Endothelial cell of umbilical vein (primary cell): ENCODE measurements around the gene RALGAPB. TPM values are rescaled to one million over a fixed set of nuclear protein-coding genes. Genes with fewer than 3 reads are reported as not detected.

Experiments used
- BruUV-seq: library from RNA; stranded (reverse); fragments of 400-500 nt; replicated peaks from 2 replicates; lab custom pipeline; 2021; lab: Mats Ljungman, UMichigan
- CTCF ChIA-PET: fragments of 300-600, 350-600 bp; sonication (Branson Sonifier 250); formaldehyde crosslinking; loops from one replicate; lab custom pipeline; 2021; ENCODE audit warnings: antibody characterized with exemption, inconsistent platforms; lab: Charles Lee
- POLR2A ChIA-PET: fragments of 300-600, 350-600 bp; sonication (Branson Sonifier 250); formaldehyde crosslinking; loops from one replicate; lab custom pipeline; 2021; ENCODE audit warnings: antibody characterized with exemption, inconsistent platforms; lab: Charles Lee
- DNase-seq: peaks from one replicate; pipeline ENCODE4 v3.0.0-alpha.2; 2011; ENCODE audit warnings: low read depth, low spot score
- FAIRE-seq: peaks from 2 replicates; lab custom pipeline; 2011; peaks lifted over from hg19 to GRCh38; lab: Jason Lieb, UNC
- H2AFZ ChIP-seq: 2 replicates; pipeline ENCODE4 v1.6.0; 2012; ENCODE audit warnings: low read depth, low read length, control low read depth, inconsistent platforms
- H3K27ac ChIP-seq: 2 replicates; pipeline ENCODE4 v1.5.1; 2011; ENCODE audit warnings: low read depth, mild to moderate bottlenecking, control low read depth, low read length, moderate library complexity; ENCODE audit not compliant: insufficient read depth
- H3K27me3 ChIP-seq, 2 experiments: 2 replicates each; pipeline versions ENCODE4 v1.6.0 to v1.6.1; 2011; ENCODE audit warnings: low read length in 2 of 2, mixed read lengths in 1 of 2; ENCODE audit not compliant: control insufficient read depth in 2 of 2, insufficient read depth in 2 of 2
- H3K36me3 ChIP-seq, 2 experiments: 2 replicates in 1 of 2; 3 replicates in 1 of 2; pipeline ENCODE4 v1.5.1; 2011; ENCODE audit warnings: low read length in 2 of 2, mild to moderate bottlenecking in 1 of 2, moderate library complexity in 1 of 2; ENCODE audit not compliant: control insufficient read depth in 2 of 2, insufficient read depth in 2 of 2; ENCODE audit errors: extremely low read depth in 1 of 2
- H3K4me1 ChIP-seq: 3 replicates; pipeline ENCODE4 v1.5.1; 2011; ENCODE audit warnings: mild to moderate bottlenecking, low read length; ENCODE audit not compliant: control insufficient read depth, insufficient read depth; ENCODE audit errors: extremely low read depth
- H3K4me2 ChIP-seq: 2 replicates; pipeline ENCODE4 v1.6.1; 2011; ENCODE audit warnings: low read length, control low read depth, mixed read lengths; ENCODE audit not compliant: insufficient read depth
- H3K4me3 ChIP-seq, 3 experiments: fragments of 200-600 bp in 1 of 3; sonication (generic), shearing (Covaris generic) in 1 of 3; replicated peaks in 1 of 3; 2 replicates each; pipeline ENCODE4 v1.5.1; 2011 to 2016; ENCODE audit warnings: control low read depth in 3 of 3, low read length in 3 of 3, mild to moderate bottlenecking in 2 of 3, inconsistent platforms in 1 of 3, low read depth in 1 of 3, moderate library complexity in 1 of 3; ENCODE audit not compliant: insufficient read depth in 1 of 3
- H3K79me2 ChIP-seq: 2 replicates; pipeline ENCODE4 v1.6.0; 2012; ENCODE audit warnings: low read length, inconsistent platforms; ENCODE audit not compliant: control insufficient read depth, insufficient read depth
- H3K9ac ChIP-seq: replicated peaks from 2 replicates; pipeline ENCODE3; 2011; ENCODE audit warnings: low read length, control low read depth; ENCODE audit not compliant: insufficient read depth; ENCODE audit errors: extremely low read depth
- H3K9me1 ChIP-seq: replicated peaks from 3 replicates; pipeline ENCODE4 v1.6.0; 2011; ENCODE audit warnings: mild to moderate bottlenecking, low read length; ENCODE audit not compliant: control insufficient read depth, insufficient read depth; ENCODE audit errors: extremely low read depth
- H3K9me3 ChIP-seq: replicated peaks from 2 replicates; pipeline ENCODE4 v1.5.1; 2012; ENCODE audit warnings: low read length, inconsistent platforms; ENCODE audit not compliant: control insufficient read depth, insufficient read depth
- H4K20me1 ChIP-seq: replicated peaks from 2 replicates; pipeline ENCODE3; 2011; ENCODE audit warnings: mild to moderate bottlenecking, low read length; ENCODE audit not compliant: control insufficient read depth, insufficient read depth; ENCODE audit errors: extremely low read depth
- CTCF ChIP-seq, 2 donors: IDR thresholded peaks; 1 replicate in 1 of 2; 2 replicates in 1 of 2; pipeline ENCODE4 v1.5.1; 2011; ENCODE audit warnings: low read length in 2 of 2, mild to moderate bottlenecking in 2 of 2, moderate library complexity in 2 of 2, control low read depth in 1 of 2, inconsistent platforms in 1 of 2, low read depth in 1 of 2; ENCODE audit not compliant: insufficient read depth in 1 of 2; ENCODE audit errors: extremely low read depth in 1 of 2
- EZH2 ChIP-seq: IDR thresholded peaks from 2 replicates; pipeline ENCODE4 v1.6.1; 2012; ENCODE audit warnings: borderline replicate concordance, low read depth, mild to moderate bottlenecking, moderate library complexity, low read length, inconsistent platforms; ENCODE audit not compliant: severe bottlenecking
- FOS ChIP-seq: IDR thresholded peaks from 2 replicates; pipeline ENCODE4 v1.6.1; 2011; ENCODE audit warnings: mild to moderate bottlenecking, low read length, moderate library complexity, borderline replicate concordance; ENCODE audit not compliant: insufficient read depth
- GATA2 ChIP-seq: IDR thresholded peaks from 2 replicates; pipeline ENCODE4 v1.7.0; 2011; ENCODE audit warnings: low read depth, mild to moderate bottlenecking, moderate library complexity, mixed read lengths, low read length; ENCODE audit not compliant: insufficient read length, insufficient read depth
- JUN ChIP-seq: IDR thresholded peaks from 2 replicates; pipeline ENCODE4 v1.6.1; 2011; ENCODE audit warnings: borderline replicate concordance, low read depth; ENCODE audit not compliant: insufficient read length, insufficient read depth
- MAX ChIP-seq: IDR thresholded peaks from 2 replicates; pipeline ENCODE4 v1.6.1; 2011; ENCODE audit not compliant: insufficient read depth, insufficient read length
- MYC ChIP-seq: IDR thresholded peaks from one replicate; pipeline ENCODE4 v1.6.1; 2011; ENCODE audit warnings: mild to moderate bottlenecking, low read depth, low read length
- POLR2A ChIP-seq: IDR thresholded peaks from 2 replicates; pipeline ENCODE4 v1.6.1; 2012; ENCODE audit warnings: low read depth, mild to moderate bottlenecking, control low read depth, low read length
- POLR2AphosphoS5 ChIP-seq: IDR thresholded peaks from 2 replicates; pipeline ENCODE4 v1.6.1; 2012; ENCODE audit warnings: low read depth, mild to moderate bottlenecking, control low read depth, low read length, moderate library complexity; ENCODE audit not compliant: insufficient read depth
- dilution Hi-C: fragments of 300-500 bp; cut with MboI; formaldehyde crosslinking; loops from one replicate; pipeline ENCODE4 v1.15.0; 2019; ENCODE audit warnings: low sequenced_read_pairs; ENCODE audit not compliant: extremely low pct_ligation_motif_present
- intact Hi-C: fragments of 100-400 bp; cut with micrococcal nuclease; formaldehyde crosslinking; loops from one replicate; pipeline ENCODE4 v1.10.0; 2022
- polyA plus RNA-seq, 4 experiments: library from polyadenylated mRNA; depleted of rRNA in 3 of 4; stranded (reverse) in 3 of 4; unstranded in 1 of 4; fragments of >200 nt; gene quantifications; 2 replicates each; pipeline versions ENCODE4 v1.2.1 to v1.2.3, GENCODE V29; 2011 to 2012; ENCODE audit warnings: missing spikeins in 1 of 4
- total RNA-seq: library from RNA; stranded (reverse); gene quantifications from 2 replicates; pipeline ENCODE4 v1.2.3, GENCODE V29; 2021

Gene RALGAPB
- total and polyA plus RNA-seq, 2 donors (not counting 3 experiments of a cell fraction or from before 2014, with no cell fraction given) = 12.8 to 38.7 TPM

GRCh38 chr20:38497246-38497935 is 24.7 kb downstream of the RALGAPB start:
- no peaks in the 10 kb centered on the region for H3K4me1 ChIP-seq
- no TSS peak for BruUV-seq
- no peak overlapping the region for H2AFZ ChIP-seq
- peaks cover 17 to 20% of the 10 kb centered on the region in 2 experiments for H3K36me3 ChIP-seq
- no peak for DNase-seq
- intact Hi-C loops = no loop called here
- H4K20me1 ChIP-seq = no peaks in the 10 kb centered on the region
- no peak for TF ChIP-seq CTCF (IDR thresholded peaks at IDR 0.05; ENCODE audit: extremely low read depth in 1 of 2, insufficient read depth in 1 of 2, low read depth in 1 of 2, low read length in 2 of 2)
- no peak for TF ChIP-seq MYC
- no peak for TF ChIP-seq EZH2
- no peak for TF ChIP-seq POLR2A
- TF ChIP-seq JUN = no peak
- TF ChIP-seq POLR2AphosphoS5 = no peak
- TF ChIP-seq GATA2 = no peak
- TF ChIP-seq FOS = no peak
- no peak for TF ChIP-seq MAX
- no peaks in the 10 kb centered on the region for H3K9me1 ChIP-seq
- H3K27ac ChIP-seq = no peak overlapping the region
- H3K27me3 ChIP-seq = no peaks in the 10 kb centered on the region
- H3K4me2 ChIP-seq = no peak overlapping the region
- H3K9ac ChIP-seq = no peak overlapping the region
- CTCF ChIA-PET = interaction anchor here (1.3 kb wide), 3 partner anchors 12 to 62 kb away, joined by 3 to 4 read pairs (median 3); partner anchors contain the start of gene SNHG17
- POLR2A ChIA-PET = no interaction called here
- dilution Hi-C loops = no loop called here
- FAIRE-seq = no peak
- no peaks in the 10 kb centered on the region for H3K9me3 ChIP-seq
- H3K79me2 ChIP-seq = no peaks in the 10 kb centered on the region
- H3K4me3 ChIP-seq = no peak overlapping the region
